Amygdala (tissue), 56 donors: ENCODE measurements around the gene TAF7L.
"Not testable (repeated sequence)": the region's sequence is repeated elsewhere in the genome, so short reads cannot be mapped to it uniquely, and the experiment has no call there.

Experiments used
- DNase-seq, 56 donors: peaks; one replicate each; lab custom pipeline; 2025; lab: John Stamatoyannopoulos, UW

TAF7L gene

GRCh38 chrX:101290957-101291603, at the start of gene TAF7L:
TSS of gene TAF7L (minus strand) at chrX:101291334. CDS start at chrX:101287543, 3,791 bp downstream.
- DNase-seq, result no peak

- no peak for DNase-seq
These were observed 46.7 kb upstream of the TAF7L start for GRCh38 chrX:101337776-101338271.

- not testable (repeated sequence) for DNase-seq
These were observed 43.2 kb upstream of the TAF7L start for GRCh38 chrX:101334310-101334709.

GRCh38 chrX:101326600-101326999, 35.5 kb upstream of the TAF7L start:
- DNase-seq, result not testable (repeated sequence)

- no peak for DNase-seq
These were observed 12.7 kb upstream of the TAF7L start for GRCh38 chrX:101303790-101304189.

- DNase-seq, result not testable (repeated sequence)
These were observed 4.5 kb upstream of the TAF7L start for GRCh38 chrX:101295603-101296002.

GRCh38 chrX:101287402-101287801, 3.7 kb downstream of the TAF7L start:
- DNase-seq, result peak in 1 of 56 donors; percentile 0

- no peak for DNase-seq
These were observed 14.9 kb downstream of the TAF7L start for GRCh38 chrX:101276238-101276637.

GRCh38 chrX:101274198-101274597, 16.9 kb downstream of the TAF7L start:
- no peak for DNase-seq

- DNase-seq, result peak in 3 of 56 donors; percentile 4 to 14 (median 7)
These were observed 25.2 kb downstream of the TAF7L start for GRCh38 chrX:101265869-101266428.

GRCh38 chrX:101263766-101264165, 27.4 kb downstream of the TAF7L start:
- DNase-seq, result no peak

- no peak for DNase-seq
These were observed 28.5 kb downstream of the TAF7L start for GRCh38 chrX:101262590-101262989.

- DNase-seq, result no peak
These were observed 30.7 kb downstream of the TAF7L start for GRCh38 chrX:101260435-101260834.

- DNase-seq, result no peak
These were observed 32.9 kb downstream of the TAF7L start for GRCh38 chrX:101258259-101258581.

- no peak for DNase-seq
These were observed 33.5 kb downstream of the TAF7L start for GRCh38 chrX:101257448-101258258.

GRCh38 chrX:101252634-101253033, 38.5 kb downstream of the TAF7L start:
- no peak for DNase-seq

GRCh38 chrX:101241531-101241930, 49.6 kb downstream of the TAF7L start:
- no peak for DNase-seq

- no peak for DNase-seq
These were observed 54.1 kb downstream of the TAF7L start for GRCh38 chrX:101237041-101237440.

- peak in 1 of 56 donors; percentile 1 for DNase-seq
These were observed 58.8 kb downstream of the TAF7L start for GRCh38 chrX:101232316-101232715.

GRCh38 chrX:101231080-101231479, 60.1 kb downstream of the TAF7L start:
- DNase-seq, result no peak

- DNase-seq, result no peak
These were observed 60.5 kb downstream of the TAF7L start for GRCh38 chrX:101230636-101231035.

- DNase-seq, result no peak
These were observed 62.0 kb downstream of the TAF7L start for GRCh38 chrX:101229170-101229569.
